ENCODE results near the gene CCAR1. TPM values are rescaled to one million over a fixed set of nuclear protein-coding genes. Genes with fewer than 3 reads are reported as not detected.
A peak's percentile ranks its signal among the peaks of the same experiment; 100 is the strongest.
"Not testable (repeated sequence)": the region's sequence is repeated elsewhere in the genome, so short reads cannot be mapped to it uniquely, and the experiment has no call there.

Gene CCAR1
- total RNA-seq, 2 donors from 2014 or later = 30.9 to 68.6 TPM

DNA sequence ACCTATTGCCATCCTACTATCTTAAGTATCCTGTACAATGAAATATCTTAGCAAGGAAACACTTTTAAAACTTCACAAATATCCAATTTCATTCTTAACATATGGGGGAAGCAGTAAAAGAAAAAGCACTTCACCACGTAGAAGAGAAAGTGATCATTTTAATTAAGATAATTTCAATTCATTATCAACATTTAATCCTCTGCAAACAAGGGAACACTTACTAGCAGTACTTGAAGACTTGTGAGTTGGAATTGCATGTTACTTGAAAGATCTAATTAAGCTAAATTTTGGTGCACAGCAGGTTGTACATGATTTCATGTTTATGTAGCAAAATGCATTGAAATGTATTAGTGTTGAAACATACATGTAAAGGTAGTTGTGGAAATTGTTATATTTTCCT, 20.8 kb upstream of the CCAR1 start:
- no peaks in the 10 kb centered on the region for H3K4me1 ChIP-seq
- no peak overlapping the region for H3K4me3 ChIP-seq
- ATAC-seq (no peak), DNase-seq (no peak)
- H3K9me3 ChIP-seq = no peaks in the 10 kb centered on the region
- no peaks in the 10 kb centered on the region for H3K36me3 ChIP-seq (replicated peaks in 1 of 2; ENCODE audit: insufficient read depth in 1 of 2, low read depth in 2 of 2)
- H3K27me3 ChIP-seq = no peaks in the 10 kb centered on the region
- intact Hi-C loops (cut with DNase I) = no loop called here
- no peak for TF ChIP-seq POLR2A (IDR thresholded peaks at IDR 0.05)
- TF ChIP-seq, protein P1, sequence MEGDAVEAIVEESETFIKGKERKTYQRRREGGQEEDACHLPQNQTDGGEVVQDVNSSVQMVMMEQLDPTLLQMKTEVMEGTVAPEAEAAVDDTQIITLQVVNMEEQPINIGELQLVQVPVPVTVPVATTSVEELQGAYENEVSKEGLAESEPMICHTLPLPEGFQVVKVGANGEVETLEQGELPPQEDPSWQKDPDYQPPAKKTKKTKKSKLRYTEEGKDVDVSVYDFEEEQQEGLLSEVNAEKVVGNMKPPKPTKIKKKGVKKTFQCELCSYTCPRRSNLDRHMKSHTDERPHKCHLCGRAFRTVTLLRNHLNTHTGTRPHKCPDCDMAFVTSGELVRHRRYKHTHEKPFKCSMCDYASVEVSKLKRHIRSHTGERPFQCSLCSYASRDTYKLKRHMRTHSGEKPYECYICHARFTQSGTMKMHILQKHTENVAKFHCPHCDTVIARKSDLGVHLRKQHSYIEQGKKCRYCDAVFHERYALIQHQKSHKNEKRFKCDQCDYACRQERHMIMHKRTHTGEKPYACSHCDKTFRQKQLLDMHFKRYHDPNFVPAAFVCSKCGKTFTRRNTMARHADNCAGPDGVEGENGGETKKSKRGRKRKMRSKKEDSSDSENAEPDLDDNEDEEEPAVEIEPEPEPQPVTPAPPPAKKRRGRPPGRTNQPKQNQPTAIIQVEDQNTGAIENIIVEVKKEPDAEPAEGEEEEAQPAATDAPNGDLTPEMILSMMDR (IDR thresholded peaks at IDR 0.05) = no peak
- 46 to 69% methylated on average over 1 of the region's 1 CpG for WGBS, 2 donors
- no peak overlapping the region for H3K27ac ChIP-seq

DNA sequence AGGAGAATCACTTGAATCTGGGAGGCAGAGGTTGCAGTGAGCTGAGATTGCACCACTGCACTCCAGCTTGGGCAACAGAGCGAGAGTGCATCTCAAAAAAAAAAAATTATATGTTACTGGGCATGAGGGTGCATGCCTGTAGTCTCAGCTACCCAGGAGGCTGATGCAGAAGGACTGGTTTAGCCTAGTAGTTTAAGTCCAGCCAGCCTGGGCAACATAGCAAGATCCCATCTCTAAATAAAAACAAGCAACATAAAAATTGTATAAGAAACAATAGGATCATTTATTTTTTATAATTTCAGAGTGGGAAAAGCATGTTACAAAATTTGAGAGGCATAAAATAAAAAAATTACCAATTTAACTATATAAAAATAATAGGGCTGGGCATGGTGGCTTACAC, 15.5 kb upstream of the CCAR1 start:
- Histone ChIP-seq H3K9me3 (no peaks in the 10 kb centered on the region), H3K4me1 (no peaks in the 10 kb centered on the region), H3K36me3 (replicated peaks in 1 of 2; ENCODE audit: insufficient read depth in 1 of 2, low read depth in 2 of 2) (no peaks in the 10 kb centered on the region), H3K27ac (no peak overlapping the region), H3K27me3 (no peaks in the 10 kb centered on the region), H3K4me3 (no peak overlapping the region)
- DNase-seq (no peak), ATAC-seq (no peak)
- 79 to 89% methylated on average over 1 of the region's 1 CpG for WGBS, 2 donors
- TF ChIP-seq, protein P1 (IDR thresholded peaks at IDR 0.05) = no peak
- TF ChIP-seq POLR2A (IDR thresholded peaks at IDR 0.05) = no peak
- intact Hi-C loops (cut with DNase I) = no loop called here

DNA sequence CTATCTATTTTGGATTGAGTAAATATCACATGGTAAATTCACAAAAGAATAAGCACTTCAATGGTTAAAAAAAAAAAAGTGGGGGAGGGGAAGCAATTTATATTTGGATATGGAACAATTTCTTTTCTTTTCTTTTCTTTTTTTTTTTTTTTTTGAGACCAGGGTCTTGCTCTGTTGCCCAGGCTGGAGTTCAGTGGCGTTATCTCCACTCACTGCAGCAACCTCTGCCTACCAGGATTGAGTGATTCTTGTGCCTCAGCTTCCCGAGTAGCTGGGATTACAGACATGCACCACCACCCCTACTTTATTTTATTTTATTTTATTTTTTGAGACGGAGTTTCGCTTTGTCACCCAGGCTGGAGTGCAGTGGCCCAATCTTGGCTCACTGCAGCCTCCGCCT, 12.1 kb upstream of the CCAR1 start:
- H3K27ac ChIP-seq; H3K4me1 ChIP-seq; H3K36me3 ChIP-seq (replicated peaks in 1 of 2; ENCODE audit: insufficient read depth in 1 of 2, low read depth in 2 of 2); ATAC-seq; DNase-seq; H3K4me3 ChIP-seq; intact Hi-C loops (cut with DNase I); H3K27me3 ChIP-seq; H3K9me3 ChIP-seq: not testable (repeated sequence)
- 91 to 96% methylated on average over 5 of the region's 5 CpGs for WGBS, 2 donors

DNA sequence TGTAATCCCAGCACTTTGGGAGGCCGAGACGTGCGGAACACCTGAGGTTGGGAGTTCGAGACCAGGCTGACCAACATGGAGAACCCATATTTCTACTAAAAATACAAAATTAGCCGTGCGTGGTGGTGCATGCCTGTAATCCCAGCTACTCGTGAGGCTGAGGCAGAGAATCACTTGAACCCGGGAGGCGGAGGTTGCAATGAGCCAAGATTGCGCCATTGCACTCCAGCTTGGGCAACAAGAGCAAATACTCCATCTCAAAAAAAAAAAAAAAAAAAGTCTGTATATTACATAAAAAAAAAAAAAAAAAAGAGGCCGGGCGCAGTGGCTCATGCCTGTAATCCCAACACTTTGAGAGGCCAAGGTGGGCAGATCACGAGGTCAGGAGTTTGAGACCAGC, 8.0 kb upstream of the CCAR1 start:
- H3K9me3 ChIP-seq; ATAC-seq; H3K27me3 ChIP-seq; H3K36me3 ChIP-seq (replicated peaks in 1 of 2; ENCODE audit: insufficient read depth in 1 of 2, low read depth in 2 of 2); H3K27ac ChIP-seq; intact Hi-C loops (cut with DNase I); H3K4me1 ChIP-seq; H3K4me3 ChIP-seq; DNase-seq: not testable (repeated sequence)
- 87 to 90% methylated on average over 10 to 13 of the region's 13 CpGs for WGBS, 2 donors

DNA sequence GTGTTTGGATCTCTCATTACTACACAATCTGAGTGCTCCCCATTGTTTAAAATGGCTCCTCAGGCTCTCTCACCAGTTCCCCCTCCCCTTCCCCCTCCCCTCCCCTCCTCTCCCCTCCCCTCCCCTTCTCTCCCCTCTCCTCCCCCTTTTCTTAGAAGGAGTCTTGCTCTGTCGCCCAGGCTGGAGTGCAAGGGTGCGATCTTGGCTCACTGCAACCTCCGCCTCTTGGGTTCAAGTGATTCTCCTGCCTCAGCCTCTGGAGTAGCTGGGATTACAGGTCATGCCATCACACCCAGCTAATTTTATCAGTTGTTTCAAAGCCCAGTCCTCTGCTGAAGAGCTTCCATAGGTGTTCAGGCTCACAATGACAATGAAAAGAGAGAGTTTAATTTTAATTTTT, 3.6 kb upstream of the CCAR1 start:
- Histone ChIP-seq H3K27me3 (no peaks in the 10 kb centered on the region), H3K9me3 (no peaks in the 10 kb centered on the region), H3K36me3 (replicated peaks in 1 of 2; ENCODE audit: insufficient read depth in 1 of 2, low read depth in 2 of 2) (no peaks in the 10 kb centered on the region), H3K4me3 (no peak overlapping the region), H3K27ac (no peak overlapping the region), H3K4me1 (peaks cover 4% of the 10 kb centered on the region)
- intact Hi-C loops (cut with DNase I) = no loop called here
- TF ChIP-seq, protein P1 (IDR thresholded peaks at IDR 0.05) = no peak
- no peak for TF ChIP-seq POLR2A (IDR thresholded peaks at IDR 0.05)
- WGBS, 2 donors = 61 to 82% methylated on average over 3 of the region's 3 CpGs
- DNase-seq (no peak), ATAC-seq (no peak)

DNA sequence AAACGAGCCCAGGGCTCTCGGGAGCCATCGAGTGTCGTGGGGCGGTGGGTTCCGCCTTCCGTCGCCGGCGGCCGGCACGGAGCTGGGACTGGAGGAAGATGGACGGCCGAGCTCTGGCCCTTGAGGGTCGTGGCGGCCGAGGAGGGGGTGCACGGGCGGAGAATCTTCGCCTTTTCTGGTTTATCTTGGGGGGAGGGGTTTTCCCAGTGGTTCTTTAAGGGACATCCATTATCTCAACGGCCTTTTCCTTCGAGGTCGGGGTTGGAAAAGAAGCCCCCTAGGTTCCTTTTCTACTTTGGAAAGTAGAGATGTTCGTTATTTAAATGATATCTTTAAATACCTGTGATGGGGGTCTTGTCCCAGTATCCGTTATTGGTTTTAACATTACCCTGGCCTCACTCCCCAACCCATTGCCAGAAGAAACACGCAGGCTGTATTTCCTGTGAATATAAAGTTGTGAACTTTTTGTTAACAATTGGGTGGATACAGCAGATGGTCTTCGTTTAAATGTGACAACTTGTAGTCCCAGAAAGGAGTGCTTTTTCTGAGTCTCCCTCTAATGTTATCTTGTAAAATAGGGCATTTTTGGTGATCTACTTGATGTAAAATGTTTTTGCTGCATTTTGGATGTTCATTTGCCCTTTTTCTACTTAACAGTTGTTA, 765 bp downstream of the CCAR1 start:
- TF ChIP-seq, protein P1 (IDR thresholded peaks at IDR 0.05) = no peak
- TF ChIP-seq POLR2A (IDR thresholded peaks at IDR 0.05) = no peak
- H3K36me3 ChIP-seq (replicated peaks in 1 of 2; ENCODE audit: insufficient read depth in 1 of 2, low read depth in 2 of 2) = peaks cover 0 to 3% of the 10 kb centered on the region in 2 donors
- H3K27me3 ChIP-seq = no peaks in the 10 kb centered on the region
- 0% methylated on average over 16 to 27 of the region's 27 CpGs for WGBS, 2 donors
- H3K27ac ChIP-seq = peak overlapping the region; percentile 67 to 96 (median 92)
- H3K9me3 ChIP-seq = no peaks in the 10 kb centered on the region
- no peak for DNase-seq
- peak overlapping the region; percentile 72 to 98 for H3K4me3 ChIP-seq
- ATAC-seq = no peak
- intact Hi-C loops (cut with DNase I) = no loop called here
- H3K4me1 ChIP-seq = peaks cover 8% of the 10 kb centered on the region
